Measurements from ENCODE around the gene PDIA5.

The PDIA5 gene

GRCh38 chr3:123161167-123161566, 94.3 kb downstream of the PDIA5 start:
- Histone ChIP-seq H3K14ac (ENCODE audit: low read length in 2 of 2) (no peak overlapping the region), H3K79me1 (replicated peaks; ENCODE audit: low read length, poor library complexity, severe bottlenecking) (peaks cover 1% of the 10 kb centered on the region), H2BK12ac (ENCODE audit: low read length in 2 of 2) (no peak overlapping the region), H3K9me3 (ENCODE audit: control insufficient read depth, low read length) (no peaks in the 10 kb centered on the region), H3K36me3 (ENCODE audit: control insufficient read depth in 1 of 2, insufficient read depth in 2 of 2, low read depth in 1 of 2, low read length in 2 of 2) (peaks cover 53 to 92% of the 10 kb centered on the region in 2 experiments), H3K27me3 (ENCODE audit: control insufficient read depth in 1 of 2, insufficient read depth in 1 of 2, low read length in 2 of 2) (no peaks in the 10 kb centered on the region), H3K4me3 (ENCODE audit: insufficient read depth in 1 of 2, low read depth in 1 of 2, low read length in 2 of 2) (no peak overlapping the region), H3K4ac (ENCODE audit: low read depth in 1 of 2, low read length in 2 of 2) (no peak overlapping the region), H4K8ac (ENCODE audit: low read length) (no peak overlapping the region), H3K4me1 (ENCODE audit: control insufficient read depth, insufficient read depth, low read depth, low read length) (no peaks in the 10 kb centered on the region), H2AK5ac (ENCODE audit: low read length, severe bottlenecking) (no peak overlapping the region), H3K4me2 (ENCODE audit: low read length, poor library complexity, severe bottlenecking) (no peak overlapping the region), H3K23ac (ENCODE audit: low read length in 2 of 2) (no peak overlapping the region), H2BK5ac (ENCODE audit: low read depth, low read length, poor library complexity, severe bottlenecking) (no peak overlapping the region), H2BK120ac (ENCODE audit: low read depth, low read length) (no peak overlapping the region), H3K9ac (ENCODE audit: low read length) (no peak overlapping the region), H3K18ac (ENCODE audit: low read depth in 1 of 2, low read length in 2 of 2) (no peak overlapping the region), H4K91ac (ENCODE audit: low read length) (no peak overlapping the region), H2BK15ac (ENCODE audit: low read depth, poor library complexity, severe bottlenecking) (no peak overlapping the region), H2AFZ (ENCODE audit: low read depth, low read length) (no peak overlapping the region), H3K27ac (ENCODE audit: low read length, poor library complexity, severe bottlenecking) (no peak overlapping the region)
- DNase-seq, result no peak
- WGBS, result 96% methylated on average over 7 of the region's 7 CpGs

GRCh38 chr3:123163141-123163540, 96.3 kb downstream of the PDIA5 start:
- Histone ChIP-seq H3K9me3 (ENCODE audit: control insufficient read depth, low read length) (no peaks in the 10 kb centered on the region), H3K4me3 (ENCODE audit: insufficient read depth in 1 of 2, low read depth in 1 of 2, low read length in 2 of 2) (no peak overlapping the region), H3K14ac (ENCODE audit: low read length in 2 of 2) (no peak overlapping the region), H4K91ac (ENCODE audit: low read length) (no peak overlapping the region), H2AK5ac (ENCODE audit: low read length, severe bottlenecking) (no peak overlapping the region), H3K9ac (ENCODE audit: low read length) (no peak overlapping the region), H3K18ac (ENCODE audit: low read depth in 1 of 2, low read length in 2 of 2) (no peak overlapping the region), H2BK5ac (ENCODE audit: low read depth, low read length, poor library complexity, severe bottlenecking) (no peak overlapping the region), H3K4me1 (ENCODE audit: control insufficient read depth, insufficient read depth, low read depth, low read length) (no peaks in the 10 kb centered on the region), H2AFZ (ENCODE audit: low read depth, low read length) (no peak overlapping the region), H3K27me3 (ENCODE audit: control insufficient read depth in 1 of 2, insufficient read depth in 1 of 2, low read length in 2 of 2) (no peaks in the 10 kb centered on the region), H3K79me1 (replicated peaks; ENCODE audit: low read length, poor library complexity, severe bottlenecking) (peaks cover 1% of the 10 kb centered on the region), H3K23ac (ENCODE audit: low read length in 2 of 2) (no peak overlapping the region), H4K8ac (ENCODE audit: low read length) (no peak overlapping the region), H2BK15ac (ENCODE audit: low read depth, poor library complexity, severe bottlenecking) (no peak overlapping the region), H3K27ac (ENCODE audit: low read length, poor library complexity, severe bottlenecking) (no peak overlapping the region), H2BK12ac (ENCODE audit: low read length in 2 of 2) (no peak overlapping the region), H3K36me3 (ENCODE audit: control insufficient read depth in 1 of 2, insufficient read depth in 2 of 2, low read depth in 1 of 2, low read length in 2 of 2) (peaks cover 41 to 85% of the 10 kb centered on the region in 2 experiments), H2BK120ac (ENCODE audit: low read depth, low read length) (no peak overlapping the region), H3K4ac (ENCODE audit: low read depth in 1 of 2, low read length in 2 of 2) (no peak overlapping the region), H3K4me2 (ENCODE audit: low read length, poor library complexity, severe bottlenecking) (no peak overlapping the region)
- WGBS, result 95% methylated on average over 4 of the region's 4 CpGs
- no peak for DNase-seq

GRCh38 chr3:123165163-123165562, 98.3 kb downstream of the PDIA5 start:
- Histone ChIP-seq H3K14ac (ENCODE audit: low read length in 2 of 2) (no peak overlapping the region), H3K36me3 (ENCODE audit: control insufficient read depth in 1 of 2, insufficient read depth in 2 of 2, low read depth in 1 of 2, low read length in 2 of 2) (peaks cover 30 to 66% of the 10 kb centered on the region in 2 experiments), H3K4me1 (ENCODE audit: control insufficient read depth, insufficient read depth, low read depth, low read length) (peaks cover 5% of the 10 kb centered on the region), H2BK12ac (ENCODE audit: low read length in 2 of 2) (no peak overlapping the region), H2BK15ac (ENCODE audit: low read depth, poor library complexity, severe bottlenecking) (no peak overlapping the region), H2BK5ac (ENCODE audit: low read depth, low read length, poor library complexity, severe bottlenecking) (no peak overlapping the region), H4K91ac (ENCODE audit: low read length) (no peak overlapping the region), H4K8ac (ENCODE audit: low read length) (no peak overlapping the region), H3K9me3 (ENCODE audit: control insufficient read depth, low read length) (no peaks in the 10 kb centered on the region), H3K4me3 (ENCODE audit: insufficient read depth in 1 of 2, low read depth in 1 of 2, low read length in 2 of 2) (no peak overlapping the region), H3K27me3 (ENCODE audit: control insufficient read depth in 1 of 2, insufficient read depth in 1 of 2, low read length in 2 of 2) (no peaks in the 10 kb centered on the region), H3K27ac (ENCODE audit: low read length, poor library complexity, severe bottlenecking) (no peak overlapping the region), H3K79me1 (replicated peaks; ENCODE audit: low read length, poor library complexity, severe bottlenecking) (peaks cover 1% of the 10 kb centered on the region), H2AK5ac (ENCODE audit: low read length, severe bottlenecking) (no peak overlapping the region), H3K23ac (ENCODE audit: low read length in 2 of 2) (no peak overlapping the region), H2AFZ (ENCODE audit: low read depth, low read length) (no peak overlapping the region), H3K4ac (ENCODE audit: low read depth in 1 of 2, low read length in 2 of 2) (no peak overlapping the region), H3K18ac (ENCODE audit: low read depth in 1 of 2, low read length in 2 of 2) (no peak overlapping the region), H2BK120ac (ENCODE audit: low read depth, low read length) (no peak overlapping the region), H3K4me2 (ENCODE audit: low read length, poor library complexity, severe bottlenecking) (no peak overlapping the region), H3K9ac (ENCODE audit: low read length) (no peak overlapping the region)
- WGBS, result 100% methylated on average over 1 of the region's 1 CpG
- DNase-seq, result no peak

- Histone ChIP-seq H3K14ac (ENCODE audit: low read length in 2 of 2) (no peak overlapping the region), H2AK5ac (ENCODE audit: low read length, severe bottlenecking) (no peak overlapping the region), H3K4me1 (ENCODE audit: control insufficient read depth, insufficient read depth, low read depth, low read length) (peaks cover 5% of the 10 kb centered on the region), H3K9ac (ENCODE audit: low read length) (no peak overlapping the region), H3K18ac (ENCODE audit: low read depth in 1 of 2, low read length in 2 of 2) (no peak overlapping the region), H2BK15ac (ENCODE audit: low read depth, poor library complexity, severe bottlenecking) (no peak overlapping the region), H3K4me2 (ENCODE audit: low read length, poor library complexity, severe bottlenecking) (no peak overlapping the region), H2BK12ac (ENCODE audit: low read length in 2 of 2) (no peak overlapping the region), H4K91ac (ENCODE audit: low read length) (no peak overlapping the region), H2BK120ac (ENCODE audit: low read depth, low read length) (no peak overlapping the region), H2BK5ac (ENCODE audit: low read depth, low read length, poor library complexity, severe bottlenecking) (no peak overlapping the region), H3K4me3 (ENCODE audit: insufficient read depth in 1 of 2, low read depth in 1 of 2, low read length in 2 of 2) (no peak overlapping the region), H3K27me3 (ENCODE audit: control insufficient read depth in 1 of 2, insufficient read depth in 1 of 2, low read length in 2 of 2) (no peaks in the 10 kb centered on the region), H3K27ac (ENCODE audit: low read length, poor library complexity, severe bottlenecking) (no peak overlapping the region), H3K79me1 (replicated peaks; ENCODE audit: low read length, poor library complexity, severe bottlenecking) (peaks cover 1% of the 10 kb centered on the region), H2AFZ (ENCODE audit: low read depth, low read length) (no peak overlapping the region), H3K4ac (ENCODE audit: low read depth in 1 of 2, low read length in 2 of 2) (no peak overlapping the region), H3K36me3 (ENCODE audit: control insufficient read depth in 1 of 2, insufficient read depth in 2 of 2, low read depth in 1 of 2, low read length in 2 of 2) (peaks cover 15 to 47% of the 10 kb centered on the region in 2 experiments), H3K23ac (ENCODE audit: low read length in 2 of 2) (no peak overlapping the region), H4K8ac (ENCODE audit: low read length) (no peak overlapping the region), H3K9me3 (ENCODE audit: control insufficient read depth, low read length) (no peaks in the 10 kb centered on the region)
- DNase-seq, result no peak
- WGBS, result 100% methylated on average over 2 of the region's 2 CpGs
These were observed 100.9 kb downstream of the PDIA5 start for GRCh38 chr3:123167686-123168085.

All from mesenchymal stem cell (in vitro differentiated cells and primary cell).